A549 (cell line): ENCODE results near the gene SUGP1.

Experiments
- EP300 ChIP-seq, 2 experiments: fragments of >200 bp; sonication (Bioruptor Twin); formaldehyde crosslinking; IDR thresholded peaks; 2 replicates in 1 of 2; 3 replicates in 1 of 2; pipeline ENCODE4 v1.6.1; 2016 to 2017
- PHF8 ChIP-seq: fragments of 200-600 bp; sonication (generic); IDR thresholded peaks from 2 replicates; pipeline ENCODE4 v1.6.1; 2016; ENCODE audit warnings: low read depth, mild to moderate bottlenecking, antibody characterized with exemption, moderate library complexity, borderline replicate concordance
- TF ChIP-seq, protein P1 (sequence below): fragments of >200 bp; sonication (Bioruptor Twin); formaldehyde crosslinking; IDR thresholded peaks from 3 replicates; pipeline ENCODE4 v1.5.1; 2016
- TF ChIP-seq, protein P2 (sequence below): IDR thresholded peaks from 2 replicates; pipeline ENCODE4 v1.6.1; 2012
- TF ChIP-seq, protein P3 (sequence below): fragments of 200-600 bp; sonication (generic); IDR thresholded peaks from 2 replicates; pipeline ENCODE4 v1.6.1; 2016; ENCODE audit warnings: antibody characterized with exemption, mild to moderate bottlenecking, moderate library complexity

DNA sequence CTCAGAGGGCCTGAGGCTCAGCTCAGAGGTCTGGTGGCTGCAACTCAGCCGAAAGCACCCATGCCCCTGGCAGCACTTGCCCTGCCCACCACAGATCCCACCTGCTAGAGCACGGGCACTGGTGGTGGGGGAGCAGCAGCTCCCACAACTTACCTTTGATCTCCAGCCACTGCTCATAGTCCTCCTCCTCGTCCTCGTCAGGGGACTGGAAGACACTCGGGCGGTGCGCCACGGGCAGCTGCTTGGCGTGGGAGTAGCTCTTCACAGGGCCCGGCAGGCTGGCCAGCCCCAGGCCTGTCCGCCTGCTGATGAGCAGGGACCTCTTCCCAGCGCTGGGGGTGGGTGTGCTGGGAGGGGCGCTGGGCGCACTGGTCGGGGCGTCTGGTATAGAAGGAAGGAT lies 14.6 kb downstream of the SUGP1 start:
- TF ChIP-seq EP300 (IDR thresholded peaks at IDR 0.05) (no peak), PHF8 (no peak)
- TF ChIP-seq, protein P1, sequence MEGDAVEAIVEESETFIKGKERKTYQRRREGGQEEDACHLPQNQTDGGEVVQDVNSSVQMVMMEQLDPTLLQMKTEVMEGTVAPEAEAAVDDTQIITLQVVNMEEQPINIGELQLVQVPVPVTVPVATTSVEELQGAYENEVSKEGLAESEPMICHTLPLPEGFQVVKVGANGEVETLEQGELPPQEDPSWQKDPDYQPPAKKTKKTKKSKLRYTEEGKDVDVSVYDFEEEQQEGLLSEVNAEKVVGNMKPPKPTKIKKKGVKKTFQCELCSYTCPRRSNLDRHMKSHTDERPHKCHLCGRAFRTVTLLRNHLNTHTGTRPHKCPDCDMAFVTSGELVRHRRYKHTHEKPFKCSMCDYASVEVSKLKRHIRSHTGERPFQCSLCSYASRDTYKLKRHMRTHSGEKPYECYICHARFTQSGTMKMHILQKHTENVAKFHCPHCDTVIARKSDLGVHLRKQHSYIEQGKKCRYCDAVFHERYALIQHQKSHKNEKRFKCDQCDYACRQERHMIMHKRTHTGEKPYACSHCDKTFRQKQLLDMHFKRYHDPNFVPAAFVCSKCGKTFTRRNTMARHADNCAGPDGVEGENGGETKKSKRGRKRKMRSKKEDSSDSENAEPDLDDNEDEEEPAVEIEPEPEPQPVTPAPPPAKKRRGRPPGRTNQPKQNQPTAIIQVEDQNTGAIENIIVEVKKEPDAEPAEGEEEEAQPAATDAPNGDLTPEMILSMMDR: no peak
- TF ChIP-seq, protein P2, sequence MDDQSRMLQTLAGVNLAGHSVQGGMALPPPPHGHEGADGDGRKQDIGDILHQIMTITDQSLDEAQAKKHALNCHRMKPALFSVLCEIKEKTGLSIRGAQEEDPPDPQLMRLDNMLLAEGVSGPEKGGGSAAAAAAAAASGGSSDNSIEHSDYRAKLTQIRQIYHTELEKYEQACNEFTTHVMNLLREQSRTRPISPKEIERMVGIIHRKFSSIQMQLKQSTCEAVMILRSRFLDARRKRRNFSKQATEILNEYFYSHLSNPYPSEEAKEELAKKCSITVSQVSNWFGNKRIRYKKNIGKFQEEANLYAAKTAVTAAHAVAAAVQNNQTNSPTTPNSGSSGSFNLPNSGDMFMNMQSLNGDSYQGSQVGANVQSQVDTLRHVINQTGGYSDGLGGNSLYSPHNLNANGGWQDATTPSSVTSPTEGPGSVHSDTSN: no peak
- TF ChIP-seq, protein P3, sequence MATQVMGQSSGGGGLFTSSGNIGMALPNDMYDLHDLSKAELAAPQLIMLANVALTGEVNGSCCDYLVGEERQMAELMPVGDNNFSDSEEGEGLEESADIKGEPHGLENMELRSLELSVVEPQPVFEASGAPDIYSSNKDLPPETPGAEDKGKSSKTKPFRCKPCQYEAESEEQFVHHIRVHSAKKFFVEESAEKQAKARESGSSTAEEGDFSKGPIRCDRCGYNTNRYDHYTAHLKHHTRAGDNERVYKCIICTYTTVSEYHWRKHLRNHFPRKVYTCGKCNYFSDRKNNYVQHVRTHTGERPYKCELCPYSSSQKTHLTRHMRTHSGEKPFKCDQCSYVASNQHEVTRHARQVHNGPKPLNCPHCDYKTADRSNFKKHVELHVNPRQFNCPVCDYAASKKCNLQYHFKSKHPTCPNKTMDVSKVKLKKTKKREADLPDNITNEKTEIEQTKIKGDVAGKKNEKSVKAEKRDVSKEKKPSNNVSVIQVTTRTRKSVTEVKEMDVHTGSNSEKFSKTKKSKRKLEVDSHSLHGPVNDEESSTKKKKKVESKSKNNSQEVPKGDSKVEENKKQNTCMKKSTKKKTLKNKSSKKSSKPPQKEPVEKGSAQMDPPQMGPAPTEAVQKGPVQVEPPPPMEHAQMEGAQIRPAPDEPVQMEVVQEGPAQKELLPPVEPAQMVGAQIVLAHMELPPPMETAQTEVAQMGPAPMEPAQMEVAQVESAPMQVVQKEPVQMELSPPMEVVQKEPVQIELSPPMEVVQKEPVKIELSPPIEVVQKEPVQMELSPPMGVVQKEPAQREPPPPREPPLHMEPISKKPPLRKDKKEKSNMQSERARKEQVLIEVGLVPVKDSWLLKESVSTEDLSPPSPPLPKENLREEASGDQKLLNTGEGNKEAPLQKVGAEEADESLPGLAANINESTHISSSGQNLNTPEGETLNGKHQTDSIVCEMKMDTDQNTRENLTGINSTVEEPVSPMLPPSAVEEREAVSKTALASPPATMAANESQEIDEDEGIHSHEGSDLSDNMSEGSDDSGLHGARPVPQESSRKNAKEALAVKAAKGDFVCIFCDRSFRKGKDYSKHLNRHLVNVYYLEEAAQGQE: no peak
